Endothelial cell of umbilical vein (primary cell): ENCODE results near the gene CABCOCO1. TPM values are rescaled to one million over a fixed set of nuclear protein-coding genes. Genes with fewer than 3 reads are reported as not detected.

Source experiments
- BruUV-seq: library from RNA; stranded (reverse); fragments of 400-500 nt; replicated peaks from 2 replicates; lab custom pipeline; 2021; lab: Mats Ljungman, UMichigan
- CTCF ChIA-PET: fragments of 300-600, 350-600 bp; sonication (Branson Sonifier 250); formaldehyde crosslinking; loops from one replicate; lab custom pipeline; 2021; ENCODE audit warnings: antibody characterized with exemption, inconsistent platforms; lab: Charles Lee
- POLR2A ChIA-PET: fragments of 300-600, 350-600 bp; sonication (Branson Sonifier 250); formaldehyde crosslinking; loops from one replicate; lab custom pipeline; 2021; ENCODE audit warnings: antibody characterized with exemption, inconsistent platforms; lab: Charles Lee
- DNase-seq: peaks from one replicate; pipeline ENCODE4 v3.0.0-alpha.2; 2011; ENCODE audit warnings: low read depth, low spot score
- FAIRE-seq: peaks from 2 replicates; lab custom pipeline; 2011; peaks lifted over from hg19 to GRCh38; lab: Jason Lieb, UNC
- H2AFZ ChIP-seq: 2 replicates; pipeline ENCODE4 v1.6.0; 2012; ENCODE audit warnings: low read depth, low read length, control low read depth, inconsistent platforms
- H3K27ac ChIP-seq: 2 replicates; pipeline ENCODE4 v1.5.1; 2011; ENCODE audit warnings: low read depth, mild to moderate bottlenecking, control low read depth, low read length, moderate library complexity; ENCODE audit not compliant: insufficient read depth
- H3K27me3 ChIP-seq, 2 experiments: 2 replicates each; pipeline versions ENCODE4 v1.6.0 to v1.6.1; 2011; ENCODE audit warnings: low read length in 2 of 2, mixed read lengths in 1 of 2; ENCODE audit not compliant: control insufficient read depth in 2 of 2, insufficient read depth in 2 of 2
- H3K36me3 ChIP-seq, 2 experiments: 2 replicates in 1 of 2; 3 replicates in 1 of 2; pipeline ENCODE4 v1.5.1; 2011; ENCODE audit warnings: low read length in 2 of 2, mild to moderate bottlenecking in 1 of 2, moderate library complexity in 1 of 2; ENCODE audit not compliant: control insufficient read depth in 2 of 2, insufficient read depth in 2 of 2; ENCODE audit errors: extremely low read depth in 1 of 2
- H3K4me1 ChIP-seq: 3 replicates; pipeline ENCODE4 v1.5.1; 2011; ENCODE audit warnings: mild to moderate bottlenecking, low read length; ENCODE audit not compliant: control insufficient read depth, insufficient read depth; ENCODE audit errors: extremely low read depth
- H3K4me2 ChIP-seq: 2 replicates; pipeline ENCODE4 v1.6.1; 2011; ENCODE audit warnings: low read length, control low read depth, mixed read lengths; ENCODE audit not compliant: insufficient read depth
- H3K4me3 ChIP-seq, 3 experiments: fragments of 200-600 bp in 1 of 3; sonication (generic), shearing (Covaris generic) in 1 of 3; replicated peaks in 1 of 3; 2 replicates each; pipeline ENCODE4 v1.5.1; 2011 to 2016; ENCODE audit warnings: control low read depth in 3 of 3, low read length in 3 of 3, mild to moderate bottlenecking in 2 of 3, inconsistent platforms in 1 of 3, low read depth in 1 of 3, moderate library complexity in 1 of 3; ENCODE audit not compliant: insufficient read depth in 1 of 3
- H3K79me2 ChIP-seq: 2 replicates; pipeline ENCODE4 v1.6.0; 2012; ENCODE audit warnings: low read length, inconsistent platforms; ENCODE audit not compliant: control insufficient read depth, insufficient read depth
- H3K9ac ChIP-seq: replicated peaks from 2 replicates; pipeline ENCODE3; 2011; ENCODE audit warnings: low read length, control low read depth; ENCODE audit not compliant: insufficient read depth; ENCODE audit errors: extremely low read depth
- H3K9me1 ChIP-seq: replicated peaks from 3 replicates; pipeline ENCODE4 v1.6.0; 2011; ENCODE audit warnings: mild to moderate bottlenecking, low read length; ENCODE audit not compliant: control insufficient read depth, insufficient read depth; ENCODE audit errors: extremely low read depth
- H3K9me3 ChIP-seq: replicated peaks from 2 replicates; pipeline ENCODE4 v1.5.1; 2012; ENCODE audit warnings: low read length, inconsistent platforms; ENCODE audit not compliant: control insufficient read depth, insufficient read depth
- H4K20me1 ChIP-seq: replicated peaks from 2 replicates; pipeline ENCODE3; 2011; ENCODE audit warnings: mild to moderate bottlenecking, low read length; ENCODE audit not compliant: control insufficient read depth, insufficient read depth; ENCODE audit errors: extremely low read depth
- CTCF ChIP-seq, 2 donors: IDR thresholded peaks; 1 replicate in 1 of 2; 2 replicates in 1 of 2; pipeline ENCODE4 v1.5.1; 2011; ENCODE audit warnings: low read length in 2 of 2, mild to moderate bottlenecking in 2 of 2, moderate library complexity in 2 of 2, control low read depth in 1 of 2, inconsistent platforms in 1 of 2, low read depth in 1 of 2; ENCODE audit not compliant: insufficient read depth in 1 of 2; ENCODE audit errors: extremely low read depth in 1 of 2
- EZH2 ChIP-seq: IDR thresholded peaks from 2 replicates; pipeline ENCODE4 v1.6.1; 2012; ENCODE audit warnings: borderline replicate concordance, low read depth, mild to moderate bottlenecking, moderate library complexity, low read length, inconsistent platforms; ENCODE audit not compliant: severe bottlenecking
- FOS ChIP-seq: IDR thresholded peaks from 2 replicates; pipeline ENCODE4 v1.6.1; 2011; ENCODE audit warnings: mild to moderate bottlenecking, low read length, moderate library complexity, borderline replicate concordance; ENCODE audit not compliant: insufficient read depth
- GATA2 ChIP-seq: IDR thresholded peaks from 2 replicates; pipeline ENCODE4 v1.7.0; 2011; ENCODE audit warnings: low read depth, mild to moderate bottlenecking, moderate library complexity, mixed read lengths, low read length; ENCODE audit not compliant: insufficient read length, insufficient read depth
- JUN ChIP-seq: IDR thresholded peaks from 2 replicates; pipeline ENCODE4 v1.6.1; 2011; ENCODE audit warnings: borderline replicate concordance, low read depth; ENCODE audit not compliant: insufficient read length, insufficient read depth
- MAX ChIP-seq: IDR thresholded peaks from 2 replicates; pipeline ENCODE4 v1.6.1; 2011; ENCODE audit not compliant: insufficient read depth, insufficient read length
- MYC ChIP-seq: IDR thresholded peaks from one replicate; pipeline ENCODE4 v1.6.1; 2011; ENCODE audit warnings: mild to moderate bottlenecking, low read depth, low read length
- POLR2A ChIP-seq: IDR thresholded peaks from 2 replicates; pipeline ENCODE4 v1.6.1; 2012; ENCODE audit warnings: low read depth, mild to moderate bottlenecking, control low read depth, low read length
- POLR2AphosphoS5 ChIP-seq: IDR thresholded peaks from 2 replicates; pipeline ENCODE4 v1.6.1; 2012; ENCODE audit warnings: low read depth, mild to moderate bottlenecking, control low read depth, low read length, moderate library complexity; ENCODE audit not compliant: insufficient read depth
- dilution Hi-C: fragments of 300-500 bp; cut with MboI; formaldehyde crosslinking; loops from one replicate; pipeline ENCODE4 v1.15.0; 2019; ENCODE audit warnings: low sequenced_read_pairs; ENCODE audit not compliant: extremely low pct_ligation_motif_present
- intact Hi-C: fragments of 100-400 bp; cut with micrococcal nuclease; formaldehyde crosslinking; loops from one replicate; pipeline ENCODE4 v1.10.0; 2022
- polyA plus RNA-seq, 4 experiments: library from polyadenylated mRNA; depleted of rRNA in 3 of 4; stranded (reverse) in 3 of 4; unstranded in 1 of 4; fragments of >200 nt; gene quantifications; 2 replicates each; pipeline versions ENCODE4 v1.2.1 to v1.2.3, GENCODE V29; 2011 to 2012; ENCODE audit warnings: missing spikeins in 1 of 4
- total RNA-seq: library from RNA; stranded (reverse); gene quantifications from 2 replicates; pipeline ENCODE4 v1.2.3, GENCODE V29; 2021

CABCOCO1 gene
- total and polyA plus RNA-seq, 2 donors (not counting 3 experiments of a cell fraction or from before 2014, with no cell fraction given) = 0.06 to 1.3 TPM

GRCh38 chr10:61639952-61640351, 22.8 kb upstream of the CABCOCO1 start:
- Histone ChIP-seq H4K20me1 (no peaks in the 10 kb centered on the region), H3K9ac (no peak overlapping the region), H2AFZ (no peak overlapping the region), H3K27ac (no peak overlapping the region), H3K9me3 (no peaks in the 10 kb centered on the region), H3K4me2 (no peak overlapping the region), H3K79me2 (no peaks in the 10 kb centered on the region), H3K27me3 (no peaks in the 10 kb centered on the region), H3K36me3 (no peaks in the 10 kb centered on the region), H3K4me1 (peaks cover 34% of the 10 kb centered on the region), H3K4me3 (no peak overlapping the region), H3K9me1 (no peaks in the 10 kb centered on the region)
- DNase-seq (no peak), FAIRE-seq (no peak)
- ChIA-PET POLR2A (no interaction called here), CTCF (no interaction called here)
- intact Hi-C loops (loop anchor here (5.0 kb wide), 1 partner anchor 818 kb away; no protein-coding TSS in a partner anchor), dilution Hi-C loops (no loop called here)
- TF ChIP-seq FOS (no peak), POLR2AphosphoS5 (no peak), POLR2A (no peak), MAX (no peak), EZH2 (no peak), CTCF (IDR thresholded peaks at IDR 0.05; ENCODE audit: extremely low read depth in 1 of 2, insufficient read depth in 1 of 2, low read depth in 1 of 2, low read length in 2 of 2) (no peak), GATA2 (no peak), MYC (no peak), JUN (no peak)
- BruUV-seq = no TSS peak
